DOHH2 (cell line): ENCODE data around the gene CTNNA2.

Source experiments
- H3F3A ChIP-seq: fragments of 200-600 bp; sonication (generic), shearing (Covaris generic); 2 replicates; pipeline ENCODE4 v1.6.0; 2016; ENCODE audit warnings: antibody characterized with exemption, mild to moderate bottlenecking; ENCODE audit not compliant: control insufficient read depth, insufficient read depth
- H3K27ac ChIP-seq: fragments of 200-600 bp; sonication (generic); 2 replicates; pipeline ENCODE4 v1.5.1; 2014; ENCODE audit warnings: low read depth, mild to moderate bottlenecking, low read length, moderate library complexity
- H3K27me3 ChIP-seq: fragments of 200-600 bp; sonication (generic); 2 replicates; pipeline ENCODE4 v1.6.1; 2014; ENCODE audit warnings: mild to moderate bottlenecking, low read length, mixed read lengths; ENCODE audit not compliant: control insufficient read depth
- H3K36me3 ChIP-seq: fragments of 200-600 bp; sonication (generic); 2 replicates; pipeline ENCODE4 v1.6.1; 2014; ENCODE audit warnings: mild to moderate bottlenecking, low read length, moderate library complexity, mixed read lengths; ENCODE audit not compliant: control insufficient read depth
- H3K4me1 ChIP-seq: fragments of 200-600 bp; sonication (generic); 2 replicates; pipeline ENCODE4 v1.6.1; 2014; ENCODE audit warnings: mild to moderate bottlenecking, low read length, mixed read lengths; ENCODE audit not compliant: control insufficient read depth
- H3K4me2 ChIP-seq: fragments of 200-600 bp; sonication (generic); 2 replicates; pipeline ENCODE4 v1.6.0; 2014; ENCODE audit warnings: mild to moderate bottlenecking, low read length, moderate library complexity
- H3K4me3 ChIP-seq: fragments of 200-600 bp; sonication (generic); 2 replicates; pipeline ENCODE4 v1.5.1; 2014; ENCODE audit warnings: mild to moderate bottlenecking, low read length, mixed read lengths
- H3K79me2 ChIP-seq: fragments of 200-600 bp; sonication (generic); 2 replicates; pipeline ENCODE4 v1.6.1; 2014; ENCODE audit warnings: mild to moderate bottlenecking, low read length, mixed read lengths; ENCODE audit not compliant: control insufficient read depth
- H3K9me2 ChIP-seq: fragments of 200-600 bp; sonication (generic); replicated peaks from 2 replicates; pipeline ENCODE4 v1.6.1; 2014; ENCODE audit warnings: mild to moderate bottlenecking, low read length, mixed read lengths; ENCODE audit not compliant: control insufficient read depth
- H3K9me3 ChIP-seq: fragments of 200-600 bp; sonication (generic); 2 replicates; pipeline ENCODE4 v1.6.1; 2014; ENCODE audit warnings: antibody characterized with exemption, low read length, mixed read lengths; ENCODE audit not compliant: control insufficient read depth, insufficient read depth
- H4K20me1 ChIP-seq: fragments of 200-600 bp; sonication (generic); 2 replicates; pipeline ENCODE4 v1.6.0; 2014; ENCODE audit warnings: low read depth, mild to moderate bottlenecking, antibody characterized with exemption, low read length, moderate library complexity; ENCODE audit not compliant: control insufficient read depth, insufficient read depth
- EZH2phosphoT487 ChIP-seq: fragments of 200-600 bp; sonication (generic); IDR thresholded peaks from 2 replicates; pipeline ENCODE4 v1.6.1; 2017; ENCODE audit warnings: borderline replicate concordance, mild to moderate bottlenecking, antibody characterized with exemption, low read length, moderate library complexity, mixed read lengths
- TF ChIP-seq, protein P1 (sequence below): fragments of 200-600 bp; sonication (generic); IDR thresholded peaks from one replicate; pipeline ENCODE4 v1.5.1; 2014; ENCODE audit warnings: antibody characterized with exemption, mild to moderate bottlenecking, low read depth, low read length; ENCODE audit not compliant: poor library complexity, severe bottlenecking

Gene CTNNA2

DNA sequence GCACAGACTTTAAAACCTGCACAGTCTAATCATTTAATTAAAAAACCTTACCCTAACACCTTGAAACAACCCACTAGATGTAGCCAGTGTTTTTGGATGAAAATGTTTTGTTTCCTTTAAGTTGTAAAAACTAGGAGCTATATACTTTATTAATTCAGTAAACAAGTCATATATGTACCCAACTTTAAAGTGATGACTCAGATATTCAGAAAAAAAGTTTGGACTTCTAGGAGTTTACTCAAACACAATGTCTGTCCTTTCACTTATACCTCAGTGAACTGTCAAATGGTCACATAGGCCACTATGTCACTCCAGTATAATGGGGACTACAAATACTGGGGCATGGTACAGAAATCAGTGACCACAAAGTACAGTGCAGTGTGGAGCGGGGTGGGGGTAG is 431.4 kb downstream of the CTNNA2 start:
- Histone ChIP-seq H3K79me2 (no peaks in the 10 kb centered on the region), H3K4me3 (no peak overlapping the region), H3K27ac (no peak overlapping the region), H3K36me3 (no peaks in the 10 kb centered on the region), H4K20me1 (no peaks in the 10 kb centered on the region), H3K4me1 (no peaks in the 10 kb centered on the region), H3K4me2 (no peak overlapping the region), H3K27me3 (no peaks in the 10 kb centered on the region), H3F3A (no peaks in the 10 kb centered on the region), H3K9me2 (no peaks in the 10 kb centered on the region), H3K9me3 (no peaks in the 10 kb centered on the region)
- TF ChIP-seq, protein P1, sequence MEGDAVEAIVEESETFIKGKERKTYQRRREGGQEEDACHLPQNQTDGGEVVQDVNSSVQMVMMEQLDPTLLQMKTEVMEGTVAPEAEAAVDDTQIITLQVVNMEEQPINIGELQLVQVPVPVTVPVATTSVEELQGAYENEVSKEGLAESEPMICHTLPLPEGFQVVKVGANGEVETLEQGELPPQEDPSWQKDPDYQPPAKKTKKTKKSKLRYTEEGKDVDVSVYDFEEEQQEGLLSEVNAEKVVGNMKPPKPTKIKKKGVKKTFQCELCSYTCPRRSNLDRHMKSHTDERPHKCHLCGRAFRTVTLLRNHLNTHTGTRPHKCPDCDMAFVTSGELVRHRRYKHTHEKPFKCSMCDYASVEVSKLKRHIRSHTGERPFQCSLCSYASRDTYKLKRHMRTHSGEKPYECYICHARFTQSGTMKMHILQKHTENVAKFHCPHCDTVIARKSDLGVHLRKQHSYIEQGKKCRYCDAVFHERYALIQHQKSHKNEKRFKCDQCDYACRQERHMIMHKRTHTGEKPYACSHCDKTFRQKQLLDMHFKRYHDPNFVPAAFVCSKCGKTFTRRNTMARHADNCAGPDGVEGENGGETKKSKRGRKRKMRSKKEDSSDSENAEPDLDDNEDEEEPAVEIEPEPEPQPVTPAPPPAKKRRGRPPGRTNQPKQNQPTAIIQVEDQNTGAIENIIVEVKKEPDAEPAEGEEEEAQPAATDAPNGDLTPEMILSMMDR: no peak
- TF ChIP-seq EZH2phosphoT487: no peak

- Histone ChIP-seq H3K36me3 (no peaks in the 10 kb centered on the region), H3K4me1 (no peaks in the 10 kb centered on the region), H3K4me2 (no peak overlapping the region), H3K4me3 (no peak overlapping the region), H3K79me2 (no peaks in the 10 kb centered on the region), H4K20me1 (no peaks in the 10 kb centered on the region), H3F3A (no peaks in the 10 kb centered on the region), H3K9me2 (no peaks in the 10 kb centered on the region), H3K9me3 (no peaks in the 10 kb centered on the region), H3K27me3 (no peaks in the 10 kb centered on the region), H3K27ac (no peak overlapping the region)
- TF ChIP-seq, protein P1: no peak
- TF ChIP-seq EZH2phosphoT487: no peak
Observed at GRCh38 chr2:79945653-79946445, 433.0 kb downstream of the CTNNA2 start.

GRCh38 chr2:79947751-79948150 is 434.9 kb downstream of the CTNNA2 start:
- no peaks in the 10 kb centered on the region for H3K9me2 ChIP-seq
- H3K27me3 ChIP-seq: no peaks in the 10 kb centered on the region
- no peaks in the 10 kb centered on the region for H3K4me1 ChIP-seq
- TF ChIP-seq EZH2phosphoT487: no peak
- TF ChIP-seq, protein P1: no peak
- no peak overlapping the region for H3K4me3 ChIP-seq
- no peak overlapping the region for H3K27ac ChIP-seq
- no peaks in the 10 kb centered on the region for H3K9me3 ChIP-seq
- no peaks in the 10 kb centered on the region for H3K79me2 ChIP-seq
- H3F3A ChIP-seq: no peaks in the 10 kb centered on the region
- no peaks in the 10 kb centered on the region for H4K20me1 ChIP-seq
- no peaks in the 10 kb centered on the region for H3K36me3 ChIP-seq
- no peak overlapping the region for H3K4me2 ChIP-seq

DNA sequence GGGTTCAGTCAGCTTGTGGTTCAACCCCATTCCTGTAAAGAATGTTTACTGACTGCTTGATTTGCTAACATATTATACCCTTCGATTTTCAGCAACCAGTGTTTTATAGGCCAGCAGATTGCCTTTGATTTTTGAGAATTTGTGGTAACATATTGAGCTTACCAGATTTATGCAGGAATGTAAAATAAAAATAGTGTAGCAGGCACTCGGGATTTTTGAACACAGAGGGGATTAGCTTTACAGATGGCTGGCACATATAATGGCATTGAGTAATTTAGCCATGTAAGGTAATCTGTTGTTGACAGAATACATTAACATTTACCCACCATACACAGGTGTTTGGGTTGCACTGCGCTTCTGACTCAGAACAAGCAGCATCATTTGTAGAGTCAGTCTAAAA is 437.7 kb downstream of the CTNNA2 start:
- H3K79me2 ChIP-seq: no peaks in the 10 kb centered on the region
- H3K27me3 ChIP-seq: no peaks in the 10 kb centered on the region
- H3K36me3 ChIP-seq: no peaks in the 10 kb centered on the region
- no peak overlapping the region for H3K27ac ChIP-seq
- TF ChIP-seq, protein P1: no peak
- TF ChIP-seq EZH2phosphoT487: no peak
- no peaks in the 10 kb centered on the region for H3K4me1 ChIP-seq
- no peaks in the 10 kb centered on the region for H3K9me2 ChIP-seq
- no peaks in the 10 kb centered on the region for H3K9me3 ChIP-seq
- H3F3A ChIP-seq: no peaks in the 10 kb centered on the region
- no peaks in the 10 kb centered on the region for H4K20me1 ChIP-seq
- no peak overlapping the region for H3K4me2 ChIP-seq
- H3K4me3 ChIP-seq: no peak overlapping the region
